MM.1S (cell line): ENCODE results near the gene PSTPIP1.

Source experiments
- CTCF ChIP-seq: fragments of 300-600 bp; sonication (generic); IDR thresholded peaks from 2 replicates; pipeline ENCODE4 v1.5.1; 2016; ENCODE audit warnings: antibody characterized with exemption, low read length, mixed read lengths
- EZH2 ChIP-seq: fragments of 300-600 bp; sonication (generic); optimal IDR thresholded peaks from 2 replicates; pipeline ENCODE3; 2017; ENCODE audit warnings: low read depth, mild to moderate bottlenecking, antibody characterized with exemption, low read length, mixed read lengths
- EZH2phosphoT487 ChIP-seq: fragments of 300-600 bp; sonication (generic); IDR thresholded peaks from 2 replicates; pipeline ENCODE4 v1.6.1; 2018; ENCODE audit warnings: antibody characterized with exemption, low read length

GRCh38 chr15:77057072-77057471, 62.1 kb downstream of the PSTPIP1 start:
- no peak for TF ChIP-seq CTCF
- TF ChIP-seq EZH2 = no peak
- TF ChIP-seq EZH2phosphoT487 = no peak
